Stimulated activated CD4-positive, alpha-beta T cell treated with anti-CD3 and anti-CD28 coated beads, TNF-alpha, amount 100 ng/mL, for 1 hour (primary cell): ENCODE data around the gene U2SURP.

Experiments
- DNase-seq, 3 donors: peaks; one replicate each; pipeline ENCODE4 v3.0.0-alpha.2; 2020; ENCODE audit warnings: low read depth in 3 of 3, low spot score in 1 of 3

The U2SURP gene

GRCh38 chr3:143001369-143002082 lies at the start of gene U2SURP:
Gene U2SURP, plus strand, starts transcription at chr3:143001570. Its CDS starts 59 bp downstream, at chr3:143001629.
- DNase-seq = peak; percentile 71 to 74 (median 71)

GRCh38 chr3:142951794-142952193 lies 49.6 kb upstream of the U2SURP start:
- DNase-seq = no peak

- DNase-seq = no peak
Observed at GRCh38 chr3:142952272-142953193, 48.8 kb upstream of the U2SURP start.

- DNase-seq = no peak
Observed at GRCh38 chr3:142953443-142953842, 47.9 kb upstream of the U2SURP start.

- no peak for DNase-seq
Observed at GRCh38 chr3:142958707-142959106, 42.7 kb upstream of the U2SURP start.

GRCh38 chr3:142960322-142960850 lies 41.0 kb upstream of the U2SURP start:
- DNase-seq = no peak

GRCh38 chr3:142961539-142961938 lies 39.8 kb upstream of the U2SURP start:
- DNase-seq = no peak

GRCh38 chr3:142962175-142962519 lies 39.2 kb upstream of the U2SURP start:
- no peak for DNase-seq

- DNase-seq = no peak
Observed at GRCh38 chr3:142962520-142963233, 38.7 kb upstream of the U2SURP start.

- DNase-seq = no peak
Observed at GRCh38 chr3:142963234-142963515, 38.2 kb upstream of the U2SURP start.

- no peak for DNase-seq
Observed at GRCh38 chr3:142963516-142964448, 37.6 kb upstream of the U2SURP start, which contains the start of gene PAQR9. Gene PAQR9, minus strand, starts transcription at chr3:142963674. Its CDS starts 338 bp downstream, at chr3:142963336.

GRCh38 chr3:142965581-142965980 lies 35.8 kb upstream of the U2SURP start:
- no peak for DNase-seq

- DNase-seq = no peak
Observed at GRCh38 chr3:142966808-142967207, 34.6 kb upstream of the U2SURP start.

GRCh38 chr3:142968319-142969025 lies 32.9 kb upstream of the U2SURP start:
- no peak for DNase-seq

GRCh38 chr3:142971431-142971830 lies 29.9 kb upstream of the U2SURP start:
- DNase-seq = no peak

- DNase-seq = no peak
Observed at GRCh38 chr3:142972092-142972753, 29.1 kb upstream of the U2SURP start.

- no peak for DNase-seq
Observed at GRCh38 chr3:142973217-142974009, 28.0 kb upstream of the U2SURP start.

GRCh38 chr3:142975316-142975995 lies 25.9 kb upstream of the U2SURP start:
- no peak for DNase-seq
